K562 (cell line): ENCODE data around the gene TMEM205. TPM values are rescaled to one million over a fixed set of nuclear protein-coding genes. Genes with fewer than 3 reads are reported as not detected.

Experiments
- ATAC-seq: fragments of 200-7000 bp; cut with Tn5 transposase; 3 replicates; pipeline ENCODE4 v1.9.1; 2020; ENCODE audit warnings: moderate library complexity
- BruUV-seq: library from RNA; stranded (reverse); fragments of 400-500 nt; replicated peaks from 2 replicates; lab custom pipeline; 2021; lab: Mats Ljungman, UMichigan
- CTCF ChIA-PET: fragments of 300-600 bp; formaldehyde crosslinking; extraction: SDS; loops from one replicate; lab custom pipeline; 2021; ENCODE audit warnings: low intra/inter-chr PET ratio; lab: Yijun Ruan, JAX
- POLR2A ChIA-PET: fragments of 300-600, 350-650 bp; sonication (Branson Sonifier 250); formaldehyde crosslinking; extraction: SDS; loops from one replicate; lab custom pipeline; 2021; ENCODE audit warnings: antibody characterized with exemption, inconsistent platforms; lab: Yijun Ruan, JAX
- DNase-seq, 4 experiments: peaks; one replicate each; pipeline versions ENCODE4 v3.0.0 to v3.0.0-alpha.2; 2011 to 2018; ENCODE audit warnings: low spot score in 3 of 4, mixed read lengths in 3 of 4; ENCODE audit errors: extremely low read depth in 1 of 4
- FAIRE-seq: peaks from 2 replicates; lab custom pipeline; 2011; peaks lifted over from hg19 to GRCh38; lab: Jason Lieb, UNC
- H2AFZ ChIP-seq: 2 replicates; pipeline ENCODE4 v1.6.0; 2011; ENCODE audit warnings: low read depth, low read length, control low read depth, inconsistent platforms
- H3K27ac ChIP-seq: fragments of 200-600 bp; 3 replicates; pipeline ENCODE4 v1.8.0; 2011; ENCODE audit warnings: low read depth, mild to moderate bottlenecking, control low read depth, inconsistent platforms, low read length, moderate library complexity, mixed read lengths; ENCODE audit errors: extremely low read depth
- H3K27me3 ChIP-seq, 2 experiments: fragments of 300-600 bp in 1 of 2; 2 replicates in 1 of 2; 3 replicates in 1 of 2; pipeline versions ENCODE4 v1.6.0 to v1.8.0; 2011; ENCODE audit warnings: inconsistent platforms in 2 of 2, low read length in 2 of 2, mild to moderate bottlenecking in 1 of 2, mixed read lengths in 1 of 2, moderate library complexity in 1 of 2; ENCODE audit not compliant: control insufficient read depth in 2 of 2, insufficient read depth in 2 of 2
- H3K36me3 ChIP-seq: fragments of 300-600 bp; 3 replicates; pipeline ENCODE4 v1.8.0; 2011; ENCODE audit warnings: mild to moderate bottlenecking, low read length, inconsistent platforms; ENCODE audit not compliant: control insufficient read depth, insufficient read depth
- H3K4me1 ChIP-seq, 2 experiments: fragments of 200-600 bp in 1 of 2; replicated peaks in 1 of 2; 2 replicates in 1 of 2; 3 replicates in 1 of 2; pipeline versions ENCODE4 v1.5.1 to v1.8.0; 2011; ENCODE audit warnings: inconsistent platforms in 2 of 2, low read length in 2 of 2, mild to moderate bottlenecking in 1 of 2, mixed read lengths in 1 of 2, moderate library complexity in 1 of 2; ENCODE audit not compliant: control insufficient read depth in 2 of 2, insufficient read depth in 2 of 2
- H3K4me2 ChIP-seq: 2 replicates; pipeline ENCODE4 v1.6.1; 2011; ENCODE audit warnings: low read length, control low read depth, inconsistent platforms, mixed read lengths; ENCODE audit not compliant: insufficient read depth
- H3K4me3 ChIP-seq: fragments of 200-600 bp; sonication (generic), shearing (Covaris generic); 2 replicates; pipeline ENCODE4 v1.5.1; 2016; ENCODE audit warnings: control low read depth, inconsistent platforms
- H3K79me2 ChIP-seq: fragments of 200-600 bp; 3 replicates; pipeline ENCODE4 v1.8.0; 2011; ENCODE audit warnings: low read length, inconsistent platforms; ENCODE audit not compliant: control insufficient read depth, insufficient read depth
- H3K9ac ChIP-seq, 2 experiments: 2 replicates each; pipeline versions ENCODE4 v1.6.0 to v1.6.1; 2011; ENCODE audit warnings: low read depth in 2 of 2, low read length in 2 of 2, control low read depth in 1 of 2, inconsistent platforms in 1 of 2, mild to moderate bottlenecking in 1 of 2, mixed read lengths in 1 of 2; ENCODE audit not compliant: insufficient read depth in 1 of 2
- H3K9me1 ChIP-seq: one replicate; pipeline ENCODE4 v1.6.0; 2011; ENCODE audit warnings: inconsistent platforms, mild to moderate bottlenecking, low read length, moderate library complexity; ENCODE audit not compliant: control insufficient read depth, insufficient read depth
- H3K9me3 ChIP-seq: replicated peaks from 2 replicates; pipeline ENCODE4 v1.5.1; 2011; ENCODE audit warnings: low read depth, low read length, inconsistent platforms; ENCODE audit not compliant: control insufficient read depth, insufficient read depth
- H4K20me1 ChIP-seq: replicated peaks from 2 replicates; pipeline ENCODE4 v1.6.1; 2011; ENCODE audit warnings: low read length, inconsistent platforms, mixed read lengths; ENCODE audit not compliant: control insufficient read depth, insufficient read depth
- CREM ChIP-seq: IDR thresholded peaks from 2 replicates; pipeline ENCODE4 v1.6.1; 2014; ENCODE audit warnings: antibody characterized with exemption, low read depth
- NCOA1 ChIP-seq: fragments of 450-650 bp; IDR thresholded peaks from 2 replicates; pipeline ENCODE4 v1.6.1; 2016; ENCODE audit warnings: low read depth
- NFATC3 ChIP-seq: fragments of 450-650 bp; IDR thresholded peaks from 2 replicates; pipeline ENCODE4 v1.6.1; 2017; ENCODE audit warnings: mild to moderate bottlenecking
- ZBTB34 ChIP-seq: fragments of 250-450 bp; sonication (Bioruptor Pico); IDR thresholded peaks from 2 replicates; pipeline ENCODE4 v1.8.0; 2021; ENCODE audit warnings: mild to moderate bottlenecking, moderate library complexity
- ZNF431 ChIP-seq: sonication (generic); formaldehyde crosslinking; IDR thresholded peaks from 2 replicates; pipeline ENCODE4 v1.8.0; 2022; ENCODE audit warnings: mild to moderate bottlenecking, missing genetic modification reagents
- ZNF696 ChIP-seq: fragments of 250-450 bp; sonication (Bioruptor Pico); conservative IDR thresholded peaks from 2 replicates; pipeline ENCODE4 v1.4.0; 2020; ENCODE audit warnings: mild to moderate bottlenecking, moderate library complexity
- WGBS: fragments of 100-300 bp; shearing (Covaris generic); methylation state at CpG from one replicate; pipeline ENCODE4 v1.1.6; 2016; ENCODE audit warnings: low coverage, mixed read lengths; ENCODE audit not compliant: insufficient coverage; ENCODE audit errors: missing lambda C conversion rate; 5-methylcytosine and 5-hydroxymethylcytosine counted together
- in situ Hi-C: fragments of 300-500 bp; cut with MboI; formaldehyde crosslinking; loops from 4 replicates; pipeline ENCODE4 v1.15.0; 2018; ENCODE audit warnings: inconsistent platforms, mixed read lengths
- intact Hi-C: fragments of 100-400 bp; cut with micrococcal nuclease; formaldehyde crosslinking; loops from 2 replicates; pipeline ENCODE4 v1.14.2; 2022
- polyA plus RNA-seq, 8 experiments: library from polyadenylated mRNA; depleted of rRNA in 4 of 8; stranded (reverse) in 5 of 8; unstranded in 3 of 8; fragments of >200 nt; fragmentation: Nextera tagmentation in 2 of 8; fragmentation: Illumina TruSeq in 1 of 8; extraction: Ambion mirVana in 2 of 8; extraction: Trizol in 1 of 8; gene quantifications; 2 replicates each; pipeline versions ENCODE4 v1.2.1 to v1.2.3, GENCODE V29; 2011 to 2014; ENCODE audit warnings: inconsistent platforms in 1 of 8, missing spikeins in 1 of 8
- total RNA-seq, 7 experiments: library from RNA; depleted of rRNA in 6 of 7; stranded (reverse); fragments of >200 nt in 6 of 7; fragmentation: Illumina TruSeq in 2 of 7; extraction: Trizol in 2 of 7; gene quantifications; 2 replicates each; pipeline versions ENCODE4 v1.2.1 to v1.2.3, GENCODE V29; 2011 to 2021; ENCODE audit warnings: low replicate concordance in 1 of 7
- TF ChIP-seq, protein P1 (sequence below): sonication (generic); formaldehyde crosslinking; IDR thresholded peaks from 2 replicates; pipeline ENCODE4 v1.8.0; 2023; ENCODE audit warnings: missing genetic modification reagents, mild to moderate bottlenecking, borderline replicate concordance
- TF ChIP-seq, protein P2 (sequence below): fragments of 450-650 bp; IDR thresholded peaks from 2 replicates; pipeline ENCODE4 v1.6.1; 2018; ENCODE audit not compliant: partially characterized antibody
- TF ChIP-seq, protein P3 (sequence below): fragments of 250-450 bp; sonication (Bioruptor Pico); IDR thresholded peaks from 2 replicates; pipeline ENCODE4 v1.8.0; 2022; ENCODE audit warnings: moderate library complexity, mild to moderate bottlenecking, inconsistent platforms

Gene TMEM205
- total and polyA plus RNA-seq, 9 of the 15 experiments (the other 6 are each of a cell fraction or from before 2014, with no cell fraction given) = 21.3 to 81.5 (median 44.1) TPM

DNA sequence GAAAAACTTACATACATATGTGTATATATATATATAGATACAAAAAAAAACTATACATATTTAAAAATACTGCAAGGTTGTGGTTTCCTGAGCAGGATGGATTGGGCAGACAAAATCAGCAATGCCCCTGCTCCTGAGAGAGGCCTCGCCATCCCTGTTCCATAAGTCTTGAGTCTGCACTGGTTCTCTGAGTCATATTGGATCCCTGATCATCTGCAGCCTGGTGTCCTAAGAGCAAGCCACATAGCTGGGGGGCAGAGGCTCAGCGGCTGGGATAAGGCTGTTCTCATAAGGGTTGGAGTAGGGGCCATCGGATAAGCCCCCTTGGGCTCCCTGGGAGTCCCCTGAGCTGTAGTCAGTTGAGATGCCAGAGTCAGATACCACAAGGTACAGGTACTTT, 31.7 kb upstream of the TMEM205 start:
- Histone ChIP-seq H3K4me1 (peaks cover 24 to 53% of the 10 kb centered on the region in 2 experiments), H2AFZ (no peak overlapping the region), H3K27me3 (no peaks in the 10 kb centered on the region), H4K20me1 (peaks cover 11% of the 10 kb centered on the region), H3K9ac (peak overlapping the region in 1 of 2 experiments; percentile 19; a peak in 1 of 4 replicates), H3K9me3 (no peaks in the 10 kb centered on the region), H3K4me2 (no peak overlapping the region), H3K4me3 (no peak overlapping the region), H3K79me2 (peaks cover 27% of the 10 kb centered on the region; the same call in 2 of the 3 replicates), H3K27ac (no peak overlapping the region), H3K9me1 (peaks cover 3% of the 10 kb centered on the region), H3K36me3 (peaks cover 44% of the 10 kb centered on the region)
- in situ Hi-C loops (loop anchor here (5.0 kb wide), 1 partner anchor 80 kb away; the partner anchor contains the start of gene TSPAN16), intact Hi-C loops (no loop called here)
- FAIRE-seq (no peak), DNase-seq (no peak), ATAC-seq (no peak)
- WGBS = 86% methylated on average over 3 of the region's 3 CpGs
- no peak for TF ChIP-seq NFATC3
- no peak for TF ChIP-seq ZBTB34 (CRISPR knock-in tag)
- TF ChIP-seq, protein P1, sequence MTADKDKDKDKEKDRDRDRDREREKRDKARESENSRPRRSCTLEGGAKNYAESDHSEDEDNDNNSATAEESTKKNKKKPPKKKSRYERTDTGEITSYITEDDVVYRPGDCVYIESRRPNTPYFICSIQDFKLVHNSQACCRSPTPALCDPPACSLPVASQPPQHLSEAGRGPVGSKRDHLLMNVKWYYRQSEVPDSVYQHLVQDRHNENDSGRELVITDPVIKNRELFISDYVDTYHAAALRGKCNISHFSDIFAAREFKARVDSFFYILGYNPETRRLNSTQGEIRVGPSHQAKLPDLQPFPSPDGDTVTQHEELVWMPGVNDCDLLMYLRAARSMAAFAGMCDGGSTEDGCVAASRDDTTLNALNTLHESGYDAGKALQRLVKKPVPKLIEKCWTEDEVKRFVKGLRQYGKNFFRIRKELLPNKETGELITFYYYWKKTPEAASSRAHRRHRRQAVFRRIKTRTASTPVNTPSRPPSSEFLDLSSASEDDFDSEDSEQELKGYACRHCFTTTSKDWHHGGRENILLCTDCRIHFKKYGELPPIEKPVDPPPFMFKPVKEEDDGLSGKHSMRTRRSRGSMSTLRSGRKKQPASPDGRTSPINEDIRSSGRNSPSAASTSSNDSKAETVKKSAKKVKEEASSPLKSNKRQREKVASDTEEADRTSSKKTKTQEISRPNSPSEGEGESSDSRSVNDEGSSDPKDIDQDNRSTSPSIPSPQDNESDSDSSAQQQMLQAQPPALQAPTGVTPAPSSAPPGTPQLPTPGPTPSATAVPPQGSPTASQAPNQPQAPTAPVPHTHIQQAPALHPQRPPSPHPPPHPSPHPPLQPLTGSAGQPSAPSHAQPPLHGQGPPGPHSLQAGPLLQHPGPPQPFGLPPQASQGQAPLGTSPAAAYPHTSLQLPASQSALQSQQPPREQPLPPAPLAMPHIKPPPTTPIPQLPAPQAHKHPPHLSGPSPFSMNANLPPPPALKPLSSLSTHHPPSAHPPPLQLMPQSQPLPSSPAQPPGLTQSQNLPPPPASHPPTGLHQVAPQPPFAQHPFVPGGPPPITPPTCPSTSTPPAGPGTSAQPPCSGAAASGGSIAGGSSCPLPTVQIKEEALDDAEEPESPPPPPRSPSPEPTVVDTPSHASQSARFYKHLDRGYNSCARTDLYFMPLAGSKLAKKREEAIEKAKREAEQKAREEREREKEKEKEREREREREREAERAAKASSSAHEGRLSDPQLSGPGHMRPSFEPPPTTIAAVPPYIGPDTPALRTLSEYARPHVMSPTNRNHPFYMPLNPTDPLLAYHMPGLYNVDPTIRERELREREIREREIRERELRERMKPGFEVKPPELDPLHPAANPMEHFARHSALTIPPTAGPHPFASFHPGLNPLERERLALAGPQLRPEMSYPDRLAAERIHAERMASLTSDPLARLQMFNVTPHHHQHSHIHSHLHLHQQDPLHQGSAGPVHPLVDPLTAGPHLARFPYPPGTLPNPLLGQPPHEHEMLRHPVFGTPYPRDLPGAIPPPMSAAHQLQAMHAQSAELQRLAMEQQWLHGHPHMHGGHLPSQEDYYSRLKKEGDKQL (CRISPR knock-in tag) = no peak
- TF ChIP-seq CREM = no peak
- TF ChIP-seq, protein P2, sequence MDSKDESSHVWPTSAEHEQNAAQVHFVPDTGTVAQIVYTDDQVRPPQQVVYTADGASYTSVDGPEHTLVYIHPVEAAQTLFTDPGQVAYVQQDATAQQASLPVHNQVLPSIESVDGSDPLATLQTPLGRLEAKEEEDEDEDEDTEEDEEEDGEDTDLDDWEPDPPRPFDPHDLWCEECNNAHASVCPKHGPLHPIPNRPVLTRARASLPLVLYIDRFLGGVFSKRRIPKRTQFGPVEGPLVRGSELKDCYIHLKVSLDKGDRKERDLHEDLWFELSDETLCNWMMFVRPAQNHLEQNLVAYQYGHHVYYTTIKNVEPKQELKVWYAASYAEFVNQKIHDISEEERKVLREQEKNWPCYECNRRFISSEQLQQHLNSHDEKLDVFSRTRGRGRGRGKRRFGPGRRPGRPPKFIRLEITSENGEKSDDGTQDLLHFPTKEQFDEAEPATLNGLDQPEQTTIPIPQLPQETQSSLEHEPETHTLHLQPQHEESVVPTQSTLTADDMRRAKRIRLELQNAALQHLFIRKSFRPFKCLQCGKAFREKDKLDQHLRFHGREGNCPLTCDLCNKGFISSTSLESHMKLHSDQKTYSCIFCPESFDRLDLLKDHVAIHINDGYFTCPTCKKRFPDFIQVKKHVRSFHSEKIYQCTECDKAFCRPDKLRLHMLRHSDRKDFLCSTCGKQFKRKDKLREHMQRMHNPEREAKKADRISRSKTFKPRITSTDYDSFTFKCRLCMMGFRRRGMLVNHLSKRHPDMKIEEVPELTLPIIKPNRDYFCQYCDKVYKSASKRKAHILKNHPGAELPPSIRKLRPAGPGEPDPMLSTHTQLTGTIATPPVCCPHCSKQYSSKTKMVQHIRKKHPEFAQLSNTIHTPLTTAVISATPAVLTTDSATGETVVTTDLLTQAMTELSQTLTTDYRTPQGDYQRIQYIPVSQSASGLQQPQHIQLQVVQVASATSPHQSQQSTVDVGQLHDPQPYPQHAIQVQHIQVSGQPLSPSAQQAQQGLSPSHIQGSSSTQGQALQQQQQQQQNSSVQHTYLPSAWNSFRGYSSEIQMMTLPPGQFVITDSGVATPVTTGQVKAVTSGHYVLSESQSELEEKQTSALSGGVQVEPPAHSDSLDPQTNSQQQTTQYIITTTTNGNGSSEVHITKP = no peak
- no peak for TF ChIP-seq ZNF696
- TF ChIP-seq, protein P3, sequence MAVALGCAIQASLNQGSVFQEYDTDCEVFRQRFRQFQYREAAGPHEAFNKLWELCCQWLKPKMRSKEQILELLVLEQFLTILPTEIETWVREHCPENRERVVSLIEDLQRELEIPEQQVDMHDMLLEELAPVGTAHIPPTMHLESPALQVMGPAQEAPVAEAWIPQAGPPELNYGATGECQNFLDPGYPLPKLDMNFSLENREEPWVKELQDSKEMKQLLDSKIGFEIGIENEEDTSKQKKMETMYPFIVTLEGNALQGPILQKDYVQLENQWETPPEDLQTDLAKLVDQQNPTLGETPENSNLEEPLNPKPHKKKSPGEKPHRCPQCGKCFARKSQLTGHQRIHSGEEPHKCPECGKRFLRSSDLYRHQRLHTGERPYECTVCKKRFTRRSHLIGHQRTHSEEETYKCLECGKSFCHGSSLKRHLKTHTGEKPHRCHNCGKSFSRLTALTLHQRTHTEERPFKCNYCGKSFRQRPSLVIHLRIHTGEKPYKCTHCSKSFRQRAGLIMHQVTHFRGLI (CRISPR knock-in tag) = no peak
- no peak for TF ChIP-seq NCOA1
- no peak for TF ChIP-seq ZNF431
- ChIA-PET CTCF (interaction anchor here (0.6 to 1.0 kb wide), 3 partner anchors 63 to 105 kb away, joined by 3 read pairs; no protein-coding TSS in a partner anchor), POLR2A (interaction anchor here (0.6 to 1.4 kb wide), 3 partner anchors 58 to 1775 kb away, joined by 3 read pairs; partner anchors contain the start of genes ODAD3 and PRKCSH)
- BruUV-seq = no TSS peak
